HepG2 (cell line): ENCODE data around the gene ELP1. TPM values are rescaled to one million over a fixed set of nuclear protein-coding genes. Genes with fewer than 3 reads are reported as not detected.
A peak's percentile ranks its signal among the peaks of the same experiment; 100 is the strongest.

Source experiments
- DMAP1 ChIP-seq: IDR thresholded peaks from 2 replicates; pipeline ENCODE4 v1.6.1; 2016
- GFI1 ChIP-seq: sonication (generic); formaldehyde crosslinking; IDR thresholded peaks from 2 replicates; pipeline ENCODE4 v1.5.0; 2020; ENCODE audit warnings: missing genetic modification reagents, mild to moderate bottlenecking, borderline replicate concordance
- ISX ChIP-seq: sonication (generic); formaldehyde crosslinking; conservative IDR thresholded peaks from 2 replicates; pipeline ENCODE4 v1.5.0; 2020; ENCODE audit warnings: missing genetic modification reagents
- JUND ChIP-seq: sonication (generic); formaldehyde crosslinking; IDR thresholded peaks from 2 replicates; pipeline ENCODE4 v1.8.0; 2022; ENCODE audit warnings: mild to moderate bottlenecking, missing genetic modification reagents
- KLF16 ChIP-seq, 2 experiments: sonication (generic) in 1 of 2; formaldehyde crosslinking in 1 of 2; IDR thresholded peaks; 2 replicates each; pipeline versions ENCODE4 v1.6.1 to v1.8.0; 2016 to 2023; ENCODE audit warnings: missing genetic modification reagents in 2 of 2, missing compliant biosample characterization in 1 of 2
- NFYB ChIP-seq: sonication (generic); formaldehyde crosslinking; IDR thresholded peaks from 2 replicates; pipeline ENCODE4 v1.4.0; 2020; ENCODE audit warnings: missing genetic modification reagents
- NR3C1 ChIP-seq: sonication (generic); formaldehyde crosslinking; IDR thresholded peaks from 2 replicates; pipeline ENCODE4 v1.4.0; 2020; ENCODE audit warnings: missing genetic modification reagents
- PAWR ChIP-seq: sonication (generic); formaldehyde crosslinking; IDR thresholded peaks from 2 replicates; pipeline ENCODE4 v1.4.0; 2020; ENCODE audit warnings: missing genetic modification reagents, mild to moderate bottlenecking, borderline replicate concordance
- REXO4 ChIP-seq: sonication (generic); formaldehyde crosslinking; IDR thresholded peaks from 2 replicates; pipeline ENCODE4 v1.8.0; 2022; ENCODE audit warnings: missing genetic modification reagents, mild to moderate bottlenecking, borderline replicate concordance
- SMYD3 ChIP-seq: sonication (generic); formaldehyde crosslinking; IDR thresholded peaks from 2 replicates; pipeline ENCODE4 v1.8.1; 2023; ENCODE audit warnings: mild to moderate bottlenecking, missing genetic modification reagents
- TMF1 ChIP-seq: sonication (generic); formaldehyde crosslinking; IDR thresholded peaks from 2 replicates; pipeline ENCODE4 v1.8.1; 2022; ENCODE audit warnings: low read depth, missing genetic modification reagents
- XBP1 ChIP-seq: sonication (generic); formaldehyde crosslinking; IDR thresholded peaks from 2 replicates; pipeline ENCODE4 v1.5.0; 2020; ENCODE audit warnings: missing genetic modification reagents
- ZNF274 ChIP-seq: sonication (generic); formaldehyde crosslinking; IDR thresholded peaks from 2 replicates; pipeline ENCODE4 v1.5.1; 2020; ENCODE audit warnings: mild to moderate bottlenecking, missing genetic modification reagents
- ZNF451 ChIP-seq: sonication (generic); formaldehyde crosslinking; IDR thresholded peaks from 2 replicates; pipeline ENCODE4 v1.5.0; 2020; ENCODE audit warnings: mild to moderate bottlenecking, missing genetic modification reagents
- ZSCAN9 ChIP-seq: IDR thresholded peaks from 2 replicates; pipeline ENCODE4 v1.6.1; 2016; ENCODE audit warnings: borderline replicate concordance
- polyA plus RNA-seq, 8 experiments: library from polyadenylated mRNA; depleted of rRNA in 3 of 8; stranded (reverse) in 7 of 8; unstranded in 1 of 8; fragments of >200 nt; fragmentation: Illumina TruSeq in 4 of 8; extraction: Trizol in 4 of 8; gene quantifications; 2 replicates each; pipeline versions ENCODE4 v1.2.1 to v1.2.3, GENCODE V29; 2011 to 2016; ENCODE audit warnings: low read depth in 4 of 8, missing spikeins in 1 of 8, mixed read lengths in 1 of 8; ENCODE audit not compliant: insufficient read depth in 1 of 8
- total RNA-seq, 5 experiments: library from RNA; depleted of rRNA; stranded (reverse); fragments of >200 nt; fragmentation: Illumina TruSeq; extraction: Trizol; gene quantifications; 2 replicates each; pipeline ENCODE4 v1.2.3, GENCODE V29; 2016; ENCODE audit warnings: low read depth in 1 of 5
- TF ChIP-seq, protein P1 (sequence below): sonication (generic); formaldehyde crosslinking; IDR thresholded peaks from 2 replicates; pipeline ENCODE4 v1.5.0; 2020; ENCODE audit warnings: missing genetic modification reagents, mild to moderate bottlenecking, borderline replicate concordance
- TF ChIP-seq, protein P2 (sequence below): fragments of 450-650 bp; IDR thresholded peaks from 2 replicates; pipeline ENCODE4 v1.6.1; 2016
- TF ChIP-seq, protein P3 (sequence below): sonication (generic); formaldehyde crosslinking; IDR thresholded peaks from 2 replicates; pipeline ENCODE4 v1.5.1; 2020; ENCODE audit warnings: missing genetic modification reagents, mild to moderate bottlenecking, borderline replicate concordance
- TF ChIP-seq, protein P4 (sequence below): sonication (generic); formaldehyde crosslinking; IDR thresholded peaks from 2 replicates; pipeline ENCODE4 v1.4.0; 2020; ENCODE audit warnings: missing genetic modification reagents
- TF ChIP-seq, protein P5 (sequence below): sonication (generic); formaldehyde crosslinking; IDR thresholded peaks from 2 replicates; pipeline ENCODE4 v1.4.0; 2020; ENCODE audit warnings: mild to moderate bottlenecking, missing genetic modification reagents
- TF ChIP-seq, protein P6 (sequence below): sonication (generic); formaldehyde crosslinking; IDR thresholded peaks from 2 replicates; pipeline ENCODE4 v1.4.0; 2020; ENCODE audit warnings: missing genetic modification reagents

Gene ELP1
- total and polyA plus RNA-seq, 2 of the 13 experiments (the other 11 are each of a cell fraction or from before 2014, with no cell fraction given) = 157 to 275 TPM

DNA sequence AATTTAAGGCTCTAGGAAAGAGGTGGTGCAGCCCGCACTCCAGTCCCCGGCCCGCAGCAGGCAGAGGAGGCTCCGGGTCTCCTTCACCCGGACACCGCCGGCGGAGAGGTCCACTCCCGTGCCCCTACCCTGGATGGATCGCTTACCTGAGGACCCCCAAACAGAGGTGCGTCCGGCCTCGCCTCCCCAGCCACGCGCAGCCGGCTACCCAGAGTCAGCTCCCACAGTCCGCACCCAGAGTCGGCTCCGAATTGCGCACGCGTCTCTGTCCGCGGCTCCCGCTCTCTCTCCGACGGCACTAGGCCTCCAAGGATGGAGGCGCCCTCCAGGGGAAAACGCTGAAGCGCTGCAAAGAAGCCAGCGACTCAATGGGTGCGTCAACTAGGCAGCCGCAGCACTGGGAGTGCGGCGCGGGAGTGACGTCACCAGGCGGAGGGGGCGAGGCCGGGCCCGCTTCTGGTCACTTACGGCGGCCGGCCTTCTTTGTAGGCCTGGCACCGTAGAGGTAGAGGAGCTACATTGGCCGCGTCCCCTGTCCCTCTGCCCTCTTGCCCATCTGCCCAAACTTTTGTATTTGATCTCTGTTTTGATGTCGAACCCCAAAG lies at the start of gene ELP1 (continued):
- TF ChIP-seq, protein P1, sequence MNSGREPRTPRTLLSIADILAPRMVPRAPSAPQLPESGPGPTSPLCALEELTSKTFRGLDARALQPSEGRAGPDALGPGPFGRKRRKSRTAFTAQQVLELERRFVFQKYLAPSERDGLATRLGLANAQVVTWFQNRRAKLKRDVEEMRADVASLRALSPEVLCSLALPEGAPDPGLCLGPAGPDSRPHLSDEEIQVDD (CRISPR knock-in tag) = no peak
- TF ChIP-seq GFI1 (CRISPR knock-in tag) = peak; percentile 68; the same call in 1 of the 2 replicates
- TF ChIP-seq PAWR (CRISPR knock-in tag) = 0 out of 2 replicates have a peak, but pooled peaks have one; percentile 75
- TF ChIP-seq, protein P2, sequence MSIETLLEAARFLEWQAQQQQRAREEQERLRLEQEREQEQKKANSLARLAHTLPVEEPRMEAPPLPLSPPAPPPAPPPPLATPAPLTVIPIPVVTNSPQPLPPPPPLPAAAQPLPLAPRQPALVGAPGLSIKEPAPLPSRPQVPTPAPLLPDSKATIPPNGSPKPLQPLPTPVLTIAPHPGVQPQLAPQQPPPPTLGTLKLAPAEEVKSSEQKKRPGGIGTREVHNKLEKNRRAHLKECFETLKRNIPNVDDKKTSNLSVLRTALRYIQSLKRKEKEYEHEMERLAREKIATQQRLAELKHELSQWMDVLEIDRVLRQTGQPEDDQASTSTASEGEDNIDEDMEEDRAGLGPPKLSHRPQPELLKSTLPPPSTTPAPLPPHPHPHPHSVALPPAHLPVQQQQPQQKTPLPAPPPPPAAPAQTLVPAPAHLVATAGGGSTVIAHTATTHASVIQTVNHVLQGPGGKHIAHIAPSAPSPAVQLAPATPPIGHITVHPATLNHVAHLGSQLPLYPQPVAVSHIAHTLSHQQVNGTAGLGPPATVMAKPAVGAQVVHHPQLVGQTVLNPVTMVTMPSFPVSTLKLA = no peak
- TF ChIP-seq ZNF274 (CRISPR knock-in tag) = no peak; the same call in 1 of the 2 replicates
- TF ChIP-seq ISX (CRISPR knock-in tag) = no peak
- TF ChIP-seq DMAP1 (CRISPR knock-in tag) = peak; percentile 86; the same call in 1 of the 2 replicates
- no peak for TF ChIP-seq XBP1 (CRISPR knock-in tag)
- TF ChIP-seq SMYD3 (CRISPR knock-in tag) = no peak; the same call in 1 of the 2 replicates
- TF ChIP-seq, protein P3, sequence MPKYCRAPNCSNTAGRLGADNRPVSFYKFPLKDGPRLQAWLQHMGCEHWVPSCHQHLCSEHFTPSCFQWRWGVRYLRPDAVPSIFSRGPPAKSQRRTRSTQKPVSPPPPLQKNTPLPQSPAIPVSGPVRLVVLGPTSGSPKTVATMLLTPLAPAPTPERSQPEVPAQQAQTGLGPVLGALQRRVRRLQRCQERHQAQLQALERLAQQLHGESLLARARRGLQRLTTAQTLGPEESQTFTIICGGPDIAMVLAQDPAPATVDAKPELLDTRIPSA (CRISPR knock-in tag) = no peak; the same call in 1 of the 2 replicates
- peak; percentile 87 for TF ChIP-seq JUND (CRISPR knock-in tag)
- TF ChIP-seq ZNF451 (CRISPR knock-in tag) = no peak
- TF ChIP-seq NFYB (CRISPR knock-in tag) = no peak
- no peak for TF ChIP-seq REXO4 (CRISPR knock-in tag)
- peak in 1 of 2 experiments; percentile 73; a peak in 1 of 4 replicates for TF ChIP-seq KLF16 (CRISPR knock-in tag; IDR thresholded peaks at IDR 0.05)
- TF ChIP-seq, protein P4, sequence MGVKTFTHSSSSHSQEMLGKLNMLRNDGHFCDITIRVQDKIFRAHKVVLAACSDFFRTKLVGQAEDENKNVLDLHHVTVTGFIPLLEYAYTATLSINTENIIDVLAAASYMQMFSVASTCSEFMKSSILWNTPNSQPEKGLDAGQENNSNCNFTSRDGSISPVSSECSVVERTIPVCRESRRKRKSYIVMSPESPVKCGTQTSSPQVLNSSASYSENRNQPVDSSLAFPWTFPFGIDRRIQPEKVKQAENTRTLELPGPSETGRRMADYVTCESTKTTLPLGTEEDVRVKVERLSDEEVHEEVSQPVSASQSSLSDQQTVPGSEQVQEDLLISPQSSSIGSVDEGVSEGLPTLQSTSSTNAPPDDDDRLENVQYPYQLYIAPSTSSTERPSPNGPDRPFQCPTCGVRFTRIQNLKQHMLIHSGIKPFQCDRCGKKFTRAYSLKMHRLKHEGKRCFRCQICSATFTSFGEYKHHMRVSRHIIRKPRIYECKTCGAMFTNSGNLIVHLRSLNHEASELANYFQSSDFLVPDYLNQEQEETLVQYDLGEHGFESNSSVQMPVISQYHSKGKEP = no peak
- TF ChIP-seq, protein P5, sequence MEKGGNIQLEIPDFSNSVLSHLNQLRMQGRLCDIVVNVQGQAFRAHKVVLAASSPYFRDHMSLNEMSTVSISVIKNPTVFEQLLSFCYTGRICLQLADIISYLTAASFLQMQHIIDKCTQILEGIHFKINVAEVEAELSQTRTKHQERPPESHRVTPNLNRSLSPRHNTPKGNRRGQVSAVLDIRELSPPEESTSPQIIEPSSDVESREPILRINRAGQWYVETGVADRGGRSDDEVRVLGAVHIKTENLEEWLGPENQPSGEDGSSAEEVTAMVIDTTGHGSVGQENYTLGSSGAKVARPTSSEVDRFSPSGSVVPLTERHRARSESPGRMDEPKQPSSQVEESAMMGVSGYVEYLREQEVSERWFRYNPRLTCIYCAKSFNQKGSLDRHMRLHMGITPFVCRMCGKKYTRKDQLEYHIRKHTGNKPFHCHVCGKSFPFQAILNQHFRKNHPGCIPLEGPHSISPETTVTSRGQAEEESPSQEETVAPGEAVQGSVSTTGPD (CRISPR knock-in tag) = no peak
- TF ChIP-seq TMF1 (CRISPR knock-in tag) = no peak
- no peak for TF ChIP-seq NR3C1 (CRISPR knock-in tag)
- TF ChIP-seq, protein P6, sequence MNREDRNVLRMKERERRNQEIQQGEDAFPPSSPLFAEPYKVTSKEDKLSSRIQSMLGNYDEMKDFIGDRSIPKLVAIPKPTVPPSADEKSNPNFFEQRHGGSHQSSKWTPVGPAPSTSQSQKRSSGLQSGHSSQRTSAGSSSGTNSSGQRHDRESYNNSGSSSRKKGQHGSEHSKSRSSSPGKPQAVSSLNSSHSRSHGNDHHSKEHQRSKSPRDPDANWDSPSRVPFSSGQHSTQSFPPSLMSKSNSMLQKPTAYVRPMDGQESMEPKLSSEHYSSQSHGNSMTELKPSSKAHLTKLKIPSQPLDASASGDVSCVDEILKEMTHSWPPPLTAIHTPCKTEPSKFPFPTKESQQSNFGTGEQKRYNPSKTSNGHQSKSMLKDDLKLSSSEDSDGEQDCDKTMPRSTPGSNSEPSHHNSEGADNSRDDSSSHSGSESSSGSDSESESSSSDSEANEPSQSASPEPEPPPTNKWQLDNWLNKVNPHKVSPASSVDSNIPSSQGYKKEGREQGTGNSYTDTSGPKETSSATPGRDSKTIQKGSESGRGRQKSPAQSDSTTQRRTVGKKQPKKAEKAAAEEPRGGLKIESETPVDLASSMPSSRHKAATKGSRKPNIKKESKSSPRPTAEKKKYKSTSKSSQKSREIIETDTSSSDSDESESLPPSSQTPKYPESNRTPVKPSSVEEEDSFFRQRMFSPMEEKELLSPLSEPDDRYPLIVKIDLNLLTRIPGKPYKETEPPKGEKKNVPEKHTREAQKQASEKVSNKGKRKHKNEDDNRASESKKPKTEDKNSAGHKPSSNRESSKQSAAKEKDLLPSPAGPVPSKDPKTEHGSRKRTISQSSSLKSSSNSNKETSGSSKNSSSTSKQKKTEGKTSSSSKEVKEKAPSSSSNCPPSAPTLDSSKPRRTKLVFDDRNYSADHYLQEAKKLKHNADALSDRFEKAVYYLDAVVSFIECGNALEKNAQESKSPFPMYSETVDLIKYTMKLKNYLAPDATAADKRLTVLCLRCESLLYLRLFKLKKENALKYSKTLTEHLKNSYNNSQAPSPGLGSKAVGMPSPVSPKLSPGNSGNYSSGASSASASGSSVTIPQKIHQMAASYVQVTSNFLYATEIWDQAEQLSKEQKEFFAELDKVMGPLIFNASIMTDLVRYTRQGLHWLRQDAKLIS (CRISPR knock-in tag) = peak; percentile 69; the same call in 1 of the 2 replicates
- TF ChIP-seq ZSCAN9 (CRISPR knock-in tag) = peak; percentile 88
